Skeletal muscle cell (primary cell): ENCODE data around the gene CCL19.
"Not testable (repeated sequence)": the region's sequence is repeated elsewhere in the genome, so short reads cannot be mapped to it uniquely, and the experiment has no call there.

Source experiments
- DNase-seq: peaks from one replicate; pipeline ENCODE4 v3.0.0-alpha.2; 2010; ENCODE audit warnings: low read depth
- H3K4me3 ChIP-seq: 2 replicates; pipeline ENCODE4 v1.5.1; 2011; ENCODE audit warnings: low read depth, mild to moderate bottlenecking, control low read depth, low read length, moderate library complexity

The CCL19 gene

GRCh38 chr9:34690983-34691935 is at the start of gene CCL19:
CCL19 (minus strand) TSS chr9:34691276; CDS start chr9:34691139, 137 bp downstream.
- no peak for DNase-seq

GRCh38 chr9:34740176-34740575 is 49.1 kb upstream of the CCL19 start:
- H3K4me3 ChIP-seq, DNase-seq: not testable (repeated sequence)

More at GRCh38 chr9:34690983-34691935, at the start of gene CCL19:
- no peak within 1 kb of the TSS for H3K4me3 ChIP-seq

- H3K4me3 ChIP-seq, result no peak overlapping the region
- DNase-seq, result no peak
Observed at GRCh38 chr9:34737677-34738260, 46.7 kb upstream of the CCL19 start.

GRCh38 chr9:34734720-34735119 is 43.6 kb upstream of the CCL19 start:
- DNase-seq, result no peak
- no peak overlapping the region for H3K4me3 ChIP-seq

GRCh38 chr9:34732886-34733285 is 41.8 kb upstream of the CCL19 start:
- no peak overlapping the region for H3K4me3 ChIP-seq

GRCh38 chr9:34732478-34732877 is 41.4 kb upstream of the CCL19 start:
- H3K4me3 ChIP-seq, result no peak overlapping the region
- no peak for DNase-seq

More at GRCh38 chr9:34732886-34733285, 41.8 kb upstream of the CCL19 start:
- DNase-seq, result no peak

- no peak overlapping the region for H3K4me3 ChIP-seq
- no peak for DNase-seq
Observed at GRCh38 chr9:34723141-34723540, 32.1 kb upstream of the CCL19 start.

GRCh38 chr9:34719769-34720025 is 28.6 kb upstream of the CCL19 start:
- H3K4me3 ChIP-seq, DNase-seq: not testable (repeated sequence)

- H3K4me3 ChIP-seq, result no peak overlapping the region
- DNase-seq, result no peak
Observed at GRCh38 chr9:34719021-34719768, 28.1 kb upstream of the CCL19 start.

GRCh38 chr9:34717996-34718614 is 27.0 kb upstream of the CCL19 start:
- no peak overlapping the region for H3K4me3 ChIP-seq
- DNase-seq, result no peak

GRCh38 chr9:34716711-34717110 is 25.6 kb upstream of the CCL19 start:
- DNase-seq, result no peak
- no peak overlapping the region for H3K4me3 ChIP-seq

- no peak for DNase-seq
- H3K4me3 ChIP-seq, result no peak overlapping the region
Observed at GRCh38 chr9:34715639-34716215, 24.7 kb upstream of the CCL19 start.

- DNase-seq, result no peak
- H3K4me3 ChIP-seq, result no peak overlapping the region
Observed at GRCh38 chr9:34714007-34714406, 22.9 kb upstream of the CCL19 start.

GRCh38 chr9:34712140-34712539 is 21.1 kb upstream of the CCL19 start:
- DNase-seq, result no peak
- H3K4me3 ChIP-seq, result no peak overlapping the region

- no peak within 1 kb of the TSS for H3K4me3 ChIP-seq
- no peak for DNase-seq
Observed at GRCh38 chr9:34710023-34710422, 18.9 kb upstream of the CCL19 start, which contains the start of gene CCL21. CCL21 (minus strand) TSS chr9:34710136; CDS start chr9:34710066, 70 bp downstream.

GRCh38 chr9:34709196-34709978 is 18.3 kb upstream of the CCL19 start:
- no peak overlapping the region for H3K4me3 ChIP-seq
- no peak for DNase-seq

- H3K4me3 ChIP-seq, result no peak overlapping the region
- DNase-seq, result no peak
Observed at GRCh38 chr9:34707130-34707529, 16.1 kb upstream of the CCL19 start.
